ENCODE data around the gene FGD6.

FGD6 gene

GRCh38 chr12:95229636-95230035, 12.4 kb upstream of the FGD6 start:
- DNase-seq (ENCODE audit: insufficient read length), result no peak

GRCh38 chr12:95228617-95229016, 11.3 kb upstream of the FGD6 start:
- TF ChIP-seq POLR2AphosphoS5 (IDR thresholded peaks at IDR 0.05; ENCODE audit: low read depth, low read length) (no peak), POLR2A (IDR thresholded peaks at IDR 0.05; ENCODE audit: low read depth, low read length) (no peak), TAF1 (IDR thresholded peaks at IDR 0.05; ENCODE audit: borderline replicate concordance, low read depth, low read length) (no peak)
- DNase-seq (ENCODE audit: insufficient read length), result no peak
- FAIRE-seq, result no peak

More at GRCh38 chr12:95229636-95230035, 12.4 kb upstream of the FGD6 start:
- no peak for TF ChIP-seq POLR2A (IDR thresholded peaks at IDR 0.05; ENCODE audit: low read depth, low read length)
- TF ChIP-seq TAF1 (IDR thresholded peaks at IDR 0.05; ENCODE audit: borderline replicate concordance, low read depth, low read length), result no peak
- FAIRE-seq, result no peak

GRCh38 chr12:95227818-95228356, 10.6 kb upstream of the FGD6 start:
- no peak for FAIRE-seq
- DNase-seq (ENCODE audit: insufficient read length), result no peak
- no peak for TF ChIP-seq TAF1 (IDR thresholded peaks at IDR 0.05; ENCODE audit: borderline replicate concordance, low read depth, low read length)

- TF ChIP-seq POLR2A (IDR thresholded peaks at IDR 0.05; ENCODE audit: low read depth, low read length) (no peak), POLR2AphosphoS5 (IDR thresholded peaks at IDR 0.05; ENCODE audit: low read depth, low read length) (no peak), TAF1 (IDR thresholded peaks at IDR 0.05; ENCODE audit: borderline replicate concordance, low read depth, low read length) (no peak)
- DNase-seq (ENCODE audit: insufficient read length) (no peak), FAIRE-seq (no peak)
These were observed 8.5 kb upstream of the FGD6 start for GRCh38 chr12:95225645-95226212.

GRCh38 chr12:95224202-95225170, 7.2 kb upstream of the FGD6 start:
- FAIRE-seq (no peak), DNase-seq (ENCODE audit: insufficient read length) (no peak)
- TF ChIP-seq POLR2A (IDR thresholded peaks at IDR 0.05; ENCODE audit: low read depth, low read length) (no peak), TAF1 (IDR thresholded peaks at IDR 0.05; ENCODE audit: borderline replicate concordance, low read depth, low read length) (no peak), POLR2AphosphoS5 (IDR thresholded peaks at IDR 0.05; ENCODE audit: low read depth, low read length) (no peak)

GRCh38 chr12:95220726-95221125, 3.5 kb upstream of the FGD6 start:
- no peak for FAIRE-seq
- TF ChIP-seq POLR2AphosphoS5 (IDR thresholded peaks at IDR 0.05; ENCODE audit: low read depth, low read length) (no peak), TAF1 (IDR thresholded peaks at IDR 0.05; ENCODE audit: borderline replicate concordance, low read depth, low read length) (no peak), POLR2A (IDR thresholded peaks at IDR 0.05; ENCODE audit: low read depth, low read length) (no peak)
- no peak for DNase-seq (ENCODE audit: insufficient read length)

- TF ChIP-seq TAF1 (IDR thresholded peaks at IDR 0.05; ENCODE audit: borderline replicate concordance, low read depth, low read length), result no peak
- no peak for TF ChIP-seq POLR2AphosphoS5 (IDR thresholded peaks at IDR 0.05; ENCODE audit: low read depth, low read length)
- no peak for TF ChIP-seq POLR2A (IDR thresholded peaks at IDR 0.05; ENCODE audit: low read depth, low read length)
- DNase-seq (ENCODE audit: insufficient read length) (no peak), FAIRE-seq (no peak)
These were observed 2.9 kb upstream of the FGD6 start for GRCh38 chr12:95220190-95220589.

GRCh38 chr12:95218150-95219133, 1.2 kb upstream of the FGD6 start:
- FAIRE-seq, result peak; percentile 79
- TF ChIP-seq POLR2AphosphoS5 (IDR thresholded peaks at IDR 0.05; ENCODE audit: low read depth, low read length), result no peak
- TF ChIP-seq TAF1 (IDR thresholded peaks at IDR 0.05; ENCODE audit: borderline replicate concordance, low read depth, low read length), result peak; percentile 59; the same call in 1 of the 2 replicates
- no peak for DNase-seq (ENCODE audit: insufficient read length)

- FAIRE-seq (no peak), DNase-seq (ENCODE audit: insufficient read length) (no peak)
- TF ChIP-seq POLR2AphosphoS5 (IDR thresholded peaks at IDR 0.05; ENCODE audit: low read depth, low read length) (no peak), TAF1 (IDR thresholded peaks at IDR 0.05; ENCODE audit: borderline replicate concordance, low read depth, low read length) (no peak), POLR2A (IDR thresholded peaks at IDR 0.05; ENCODE audit: low read depth, low read length) (no peak)
These were observed 423 bp downstream of the FGD6 start for GRCh38 chr12:95216711-95217376.

GRCh38 chr12:95215949-95216348, 1.3 kb downstream of the FGD6 start:
- FAIRE-seq (peak; percentile 24), DNase-seq (ENCODE audit: insufficient read length) (no peak)
- TF ChIP-seq TAF1 (IDR thresholded peaks at IDR 0.05; ENCODE audit: borderline replicate concordance, low read depth, low read length), result no peak
- TF ChIP-seq POLR2A (IDR thresholded peaks at IDR 0.05; ENCODE audit: low read depth, low read length), result no peak
- no peak for TF ChIP-seq POLR2AphosphoS5 (IDR thresholded peaks at IDR 0.05; ENCODE audit: low read depth, low read length)
